IPS-11a (cell line): Measurements from ENCODE around the gene ALPK3.

Experiments
- H3K4me3 ChIP-seq: one replicate; pipeline ENCODE4 v1.5.1; 2013; ENCODE audit warnings: low read depth, low read length, control low read depth

ALPK3 gene

DNA sequence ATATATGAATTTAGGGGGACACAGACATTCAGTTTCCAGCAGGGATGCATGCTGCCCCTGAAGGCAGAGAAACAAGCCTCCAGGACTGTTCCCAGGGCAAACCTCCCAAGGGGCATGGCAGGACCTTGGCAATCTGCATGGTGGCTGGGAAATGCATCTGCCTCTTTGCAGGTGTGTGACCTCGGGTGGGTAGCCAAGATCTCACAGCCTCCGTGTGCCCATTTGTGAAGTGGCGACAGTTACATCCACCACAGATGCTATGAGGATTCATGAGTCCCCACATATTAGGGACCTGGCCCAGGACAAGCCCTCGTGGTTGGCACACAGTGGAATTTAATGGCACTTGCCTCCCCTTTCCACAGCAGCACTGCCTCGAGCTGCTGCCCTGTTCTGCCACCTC lies 97.2 kb downstream of the ALPK3 start:
- no peak overlapping the region for H3K4me3 ChIP-seq

DNA sequence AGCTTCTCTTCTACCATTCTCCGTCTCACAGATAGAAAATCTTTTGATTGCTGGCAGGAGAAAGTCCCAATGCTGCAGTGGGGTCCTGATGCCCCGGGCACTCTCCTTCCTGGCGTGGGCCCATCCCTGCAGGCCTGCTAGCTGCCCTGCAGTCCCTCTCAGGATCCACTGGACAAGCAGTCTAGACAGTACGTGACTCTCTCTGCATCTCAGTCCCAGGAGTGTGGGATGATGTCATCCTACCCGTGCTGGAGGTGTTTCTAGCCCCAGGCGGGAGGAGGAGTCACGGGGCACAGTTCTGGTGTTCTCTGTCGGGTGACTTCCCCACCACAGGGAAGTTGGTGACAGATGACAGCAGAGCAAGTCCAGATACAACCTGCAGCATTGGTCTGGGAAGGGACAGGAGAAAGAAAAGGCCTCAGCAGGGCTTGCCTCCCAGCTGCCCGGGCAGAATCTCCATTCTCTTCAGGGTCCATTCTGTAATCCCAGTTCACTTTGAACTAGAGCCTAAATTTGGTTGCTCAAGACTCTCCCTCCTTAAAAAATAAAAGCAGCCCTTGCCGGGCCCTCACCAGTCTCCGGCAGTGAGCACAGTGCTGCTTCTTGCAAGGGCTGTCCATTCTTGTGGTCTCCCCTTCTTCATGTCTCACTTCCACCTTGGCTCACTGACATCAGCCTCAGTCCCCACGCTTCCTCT lies 97.9 kb downstream of the ALPK3 start:
- no peak overlapping the region for H3K4me3 ChIP-seq

DNA sequence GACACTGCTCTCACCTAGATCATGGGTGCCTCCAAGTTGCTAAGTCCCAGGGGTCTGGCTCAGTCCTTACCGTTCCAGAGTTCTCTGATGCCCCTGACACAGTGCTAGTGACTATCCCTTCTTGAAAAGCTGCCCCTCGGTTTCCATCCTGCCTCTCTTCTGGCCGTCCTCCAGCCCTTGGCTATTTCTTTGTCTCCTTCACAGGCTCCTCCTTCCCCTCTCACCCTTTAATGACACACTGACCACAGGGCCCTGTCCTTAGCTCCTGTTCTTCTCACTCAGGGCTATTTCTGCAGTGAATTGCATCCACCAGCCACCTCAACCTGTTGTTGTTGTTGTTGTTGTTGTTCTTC lies 98.4 kb downstream of the ALPK3 start:
- no peak overlapping the region for H3K4me3 ChIP-seq

DNA sequence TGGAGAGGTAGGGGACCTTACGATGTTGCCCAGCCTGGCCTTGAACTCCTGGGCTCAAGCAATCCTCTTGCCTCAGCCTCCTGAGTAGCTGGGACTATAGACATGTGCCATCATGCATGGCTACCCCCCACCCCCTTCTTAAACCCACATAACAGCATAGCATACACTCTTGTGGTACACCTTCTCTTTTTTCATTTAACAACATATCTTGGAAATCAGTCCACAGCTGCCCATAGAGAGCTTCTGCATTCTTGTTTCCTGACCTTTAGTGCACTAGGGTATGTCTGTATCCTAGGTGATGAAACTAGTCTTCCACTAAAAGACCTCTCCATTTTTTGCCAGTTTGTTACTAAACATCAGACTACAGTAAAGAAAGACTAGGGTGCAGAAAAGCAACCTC lies 100.3 kb downstream of the ALPK3 start:
- H3K4me3 ChIP-seq, result no peak overlapping the region

DNA sequence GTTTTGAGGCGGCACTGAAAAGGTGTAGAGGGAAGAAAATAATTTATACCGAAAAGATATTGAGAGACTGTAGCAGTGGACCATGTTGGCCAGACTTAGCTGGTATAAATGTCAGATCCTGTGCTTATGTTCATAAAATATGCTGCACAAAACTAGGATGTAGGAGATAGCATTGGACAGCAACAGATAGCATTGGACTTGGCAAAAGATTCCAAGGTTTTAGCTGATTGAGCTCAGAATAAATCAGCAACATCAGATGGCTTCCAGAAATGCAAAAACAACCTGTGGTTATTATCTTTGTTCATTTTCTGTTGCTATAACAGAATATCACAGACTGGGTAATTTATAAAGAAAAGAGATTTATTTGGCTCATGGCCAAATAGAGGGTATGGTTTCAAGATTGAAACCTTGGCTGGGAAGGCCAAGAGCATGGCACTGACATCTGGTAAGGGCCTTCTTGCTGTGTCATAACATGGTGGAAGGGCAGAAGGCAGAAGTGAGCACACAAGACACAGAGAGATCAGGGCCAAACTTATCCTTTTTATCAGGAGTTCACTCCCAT lies 102.0 kb downstream of the ALPK3 start:
- no peak overlapping the region for H3K4me3 ChIP-seq

DNA sequence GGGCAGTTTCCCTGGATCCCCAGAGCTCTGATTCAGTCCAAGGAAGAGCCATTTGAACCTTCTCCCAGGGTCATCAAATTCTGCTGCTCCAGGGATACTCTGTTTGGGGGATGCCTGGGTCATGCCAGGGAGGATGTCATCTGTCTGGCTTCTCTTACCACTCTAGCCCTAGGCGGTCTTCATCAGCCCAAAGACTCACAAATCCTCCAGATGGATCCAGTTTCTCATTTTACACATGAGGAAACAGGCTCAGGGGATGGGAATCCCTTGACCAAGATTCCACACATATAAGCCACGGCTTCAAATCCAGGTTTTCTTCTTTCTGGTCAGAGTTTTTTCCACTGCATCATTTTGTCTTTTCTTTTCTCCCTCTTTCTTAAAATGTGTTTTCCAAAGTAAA lies 104.0 kb downstream of the ALPK3 start:
- no peak overlapping the region for H3K4me3 ChIP-seq

DNA sequence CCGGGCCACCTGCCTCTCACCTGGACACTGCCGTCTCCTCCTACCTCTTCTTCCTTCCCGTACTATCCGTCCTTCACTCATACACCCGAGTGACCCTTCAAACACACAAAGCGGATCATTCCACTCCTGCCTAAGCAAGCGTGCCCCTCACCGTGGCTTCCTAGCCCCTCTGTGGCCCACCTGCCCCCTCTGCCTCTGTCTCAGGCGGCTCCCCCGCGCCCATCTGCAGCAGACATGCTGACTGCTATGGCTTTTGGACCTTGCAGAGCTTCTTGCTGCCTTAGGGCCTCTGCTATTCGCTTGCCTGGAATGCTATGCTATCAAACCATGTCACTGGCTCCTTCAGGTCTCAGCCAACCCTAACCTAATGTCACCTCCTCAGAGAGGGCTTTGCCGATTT lies 105.4 kb downstream of the ALPK3 start:
- H3K4me3 ChIP-seq, result no peak overlapping the region
